Neural progenitor cell (in vitro differentiated cells): ENCODE measurements around the gene RNASE7.

Source experiments
- EZH2 ChIP-seq: fragments of 200-600 bp; sonication (generic); IDR thresholded peaks from 2 replicates; pipeline ENCODE4 v1.6.1; 2017; ENCODE audit warnings: antibody characterized with exemption, mild to moderate bottlenecking, moderate library complexity
- EZH2phosphoT487 ChIP-seq: fragments of 200-600 bp; sonication (generic); IDR thresholded peaks from 2 replicates; pipeline ENCODE4 v1.6.1; 2017; ENCODE audit warnings: antibody characterized with exemption
- TF ChIP-seq, protein P1 (sequence below): fragments of 200-600 bp; sonication (generic); IDR thresholded peaks from 2 replicates; pipeline ENCODE4 v1.5.1; 2017; ENCODE audit warnings: antibody characterized with exemption, mild to moderate bottlenecking

DNA sequence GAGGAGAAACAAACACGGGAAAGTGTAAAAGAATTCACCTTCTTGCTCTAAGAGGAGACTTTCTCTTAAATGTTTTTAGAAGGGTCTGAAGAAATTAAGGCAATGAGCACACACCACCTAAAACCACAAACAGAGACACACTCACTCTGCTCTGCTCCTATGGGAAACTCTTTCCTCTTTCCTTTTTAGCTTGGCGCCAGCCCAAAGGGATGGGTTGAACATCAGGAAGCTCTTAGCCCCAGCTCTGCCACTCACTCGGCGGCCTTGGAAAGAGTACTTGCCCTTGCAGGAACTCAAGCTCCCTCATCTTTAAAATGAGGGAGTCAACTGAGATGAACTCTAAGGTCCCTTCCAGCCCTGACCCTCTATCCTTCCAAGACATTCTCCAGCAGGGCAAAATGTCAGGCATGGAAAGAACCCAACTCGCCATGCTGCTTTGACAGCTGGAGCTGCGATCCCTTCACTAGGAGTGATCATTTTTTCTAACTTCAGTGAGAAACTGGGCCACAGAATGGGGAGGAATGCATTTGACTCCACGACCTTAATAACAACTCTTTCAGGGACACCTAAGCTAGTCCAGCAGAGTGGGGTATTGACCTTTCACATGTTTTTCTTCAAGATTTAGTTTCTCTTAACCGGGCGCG, 14.5 kb downstream of the RNASE7 start:
- TF ChIP-seq, protein P1, sequence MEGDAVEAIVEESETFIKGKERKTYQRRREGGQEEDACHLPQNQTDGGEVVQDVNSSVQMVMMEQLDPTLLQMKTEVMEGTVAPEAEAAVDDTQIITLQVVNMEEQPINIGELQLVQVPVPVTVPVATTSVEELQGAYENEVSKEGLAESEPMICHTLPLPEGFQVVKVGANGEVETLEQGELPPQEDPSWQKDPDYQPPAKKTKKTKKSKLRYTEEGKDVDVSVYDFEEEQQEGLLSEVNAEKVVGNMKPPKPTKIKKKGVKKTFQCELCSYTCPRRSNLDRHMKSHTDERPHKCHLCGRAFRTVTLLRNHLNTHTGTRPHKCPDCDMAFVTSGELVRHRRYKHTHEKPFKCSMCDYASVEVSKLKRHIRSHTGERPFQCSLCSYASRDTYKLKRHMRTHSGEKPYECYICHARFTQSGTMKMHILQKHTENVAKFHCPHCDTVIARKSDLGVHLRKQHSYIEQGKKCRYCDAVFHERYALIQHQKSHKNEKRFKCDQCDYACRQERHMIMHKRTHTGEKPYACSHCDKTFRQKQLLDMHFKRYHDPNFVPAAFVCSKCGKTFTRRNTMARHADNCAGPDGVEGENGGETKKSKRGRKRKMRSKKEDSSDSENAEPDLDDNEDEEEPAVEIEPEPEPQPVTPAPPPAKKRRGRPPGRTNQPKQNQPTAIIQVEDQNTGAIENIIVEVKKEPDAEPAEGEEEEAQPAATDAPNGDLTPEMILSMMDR, result no peak
- no peak for TF ChIP-seq EZH2
- no peak for TF ChIP-seq EZH2phosphoT487
